ENCODE data around the gene CDKN2B-AS1. TPM values are rescaled to one million over a fixed set of nuclear protein-coding genes. Genes with fewer than 3 reads are reported as not detected.

Gene CDKN2B-AS1
- total and polyA plus RNA-seq, 2 donors (not counting 1 experiment from before 2014, with no cell fraction given) = 1.3 to 2.5 TPM

- no CpG with 5 or more reads among the region's 5 CpGs for WGBS (ENCODE audit: insufficient coverage)
- peaks cover 11% of the 10 kb centered on the region for H4K20me1 ChIP-seq (ENCODE audit: control insufficient read depth, insufficient read depth, low read length, poor library complexity, severe bottlenecking)
- no peak overlapping the region for H3K27ac ChIP-seq (ENCODE audit: low read length in 2 of 2)
- H3K4me2 ChIP-seq (replicated peaks; ENCODE audit: low read depth, low read length, poor library complexity, severe bottlenecking) = no peak overlapping the region
- intact Hi-C loops (cut with micrococcal nuclease) = loop anchor here (10.0 kb wide), 3 partner anchors 547 to 1307 kb away; partner anchors contain the start of genes FOCAD, IFNA1 and KLHL9
- Mint-ChIP-seq H3K27me3 (peaks cover 32% of the 10 kb centered on the region), H3K9me3 (ENCODE audit: insufficient read depth) (no peaks in the 10 kb centered on the region), H3K27ac (no peak overlapping the region), H3K4me3 (no peak overlapping the region), H3K4me1 (peaks cover 27% of the 10 kb centered on the region)
- H3K4me3 ChIP-seq (ENCODE audit: control extremely low read depth in 1 of 5, extremely low read depth in 1 of 5, insufficient read depth in 1 of 5, low read depth in 2 of 5, low read length in 4 of 5) = no peak overlapping the region
- no peak overlapping the region for H3K9ac ChIP-seq (ENCODE audit: low read length)
- no peak for DNase-seq
- H3K79me2 ChIP-seq (ENCODE audit: control insufficient read depth, insufficient read depth, low read length) = peaks cover 9% of the 10 kb centered on the region
- H3K27me3 ChIP-seq (replicated peaks in 1 of 4; ENCODE audit: control extremely low read depth in 1 of 4, control insufficient read depth in 3 of 4, insufficient read depth in 4 of 4, low read length in 3 of 4) = peaks cover 0 to 47% (median 23%) of the 10 kb centered on the region in 4 experiments
- TF ChIP-seq EZH2 (IDR thresholded peaks at IDR 0.05; ENCODE audit: borderline replicate concordance, insufficient read depth, low read depth, low read length, poor library complexity, severe bottlenecking) (no peak), CTCF (IDR thresholded peaks at IDR 0.05) (no peak)
- H3K9me3 ChIP-seq (ENCODE audit: control extremely low read depth in 1 of 3, control insufficient read depth in 2 of 3, insufficient read depth in 1 of 3, low read length in 2 of 3) = peaks cover 0 to 11% (median 5%) of the 10 kb centered on the region in 3 donors
- CTCF ChIA-PET = interaction anchor here (0.7 to 3.2 kb wide), 5 partner anchors 13 to 179 kb away, joined by 3 to 25 read pairs (median 4); partner anchors contain the start of gene CDKN2B
- no peak overlapping the region for H2AFZ ChIP-seq (ENCODE audit: insufficient read depth, low read depth, low read length, poor library complexity, severe bottlenecking)
- POLR2A ChIA-PET = interaction anchor here (0.6 kb wide), 1 partner anchor 36 kb away, joined by 3 read pairs; no protein-coding TSS in a partner anchor
- H3K36me3 ChIP-seq (replicated peaks in 1 of 2; ENCODE audit: control extremely low read depth in 1 of 2, control insufficient read depth in 1 of 2, extremely low read depth in 1 of 2, insufficient read depth in 2 of 2, low read length in 1 of 2) = no peaks in the 10 kb centered on the region
- peaks cover 18 to 29% of the 10 kb centered on the region in 2 donors for H3K4me1 ChIP-seq (ENCODE audit: control insufficient read depth in 2 of 2, insufficient read depth in 2 of 2, low read length in 2 of 2)
- ATAC-seq (ENCODE audit: low read depth) = no peak
These were observed 3.3 kb upstream of the CDKN2B-AS1 start for GRCh38 chr9:21991072-21991959.
